ENCODE measurements around the gene SLC25A19.

SLC25A19 gene

GRCh38 chr17:75241502-75241901 lies 47.7 kb downstream of the SLC25A19 start:
- DNase-seq (ENCODE audit: low read depth, low spot score) = no peak

DNA sequence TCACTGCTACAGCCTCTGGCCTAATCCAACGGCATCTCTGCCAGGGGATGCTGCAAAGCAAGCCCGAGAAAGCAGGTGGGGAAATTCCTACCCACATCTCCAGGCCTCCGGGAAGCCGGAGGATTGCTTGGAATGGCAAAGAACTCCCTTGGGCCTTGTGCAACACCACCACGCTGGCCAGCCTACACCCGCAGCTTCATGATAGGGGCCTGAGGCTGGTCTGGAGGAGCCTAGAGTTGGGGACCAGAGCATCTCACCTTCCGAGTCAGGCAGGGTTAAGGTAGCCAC lies 48.1 kb downstream of the SLC25A19 start:
- no peak for DNase-seq (ENCODE audit: low read depth, low spot score)

- DNase-seq (ENCODE audit: low read depth, low spot score) = peak; percentile 89
Observed at GRCh38 chr17:75240394-75241142, 48.7 kb downstream of the SLC25A19 start.

- DNase-seq (ENCODE audit: low read depth, low spot score) = no peak
Observed at GRCh38 chr17:75239778-75240393, 49.3 kb downstream of the SLC25A19 start.

- no peak for DNase-seq (ENCODE audit: low read depth, low spot score)
Observed at GRCh38 chr17:75239214-75239613, 50.0 kb downstream of the SLC25A19 start.

GRCh38 chr17:75238684-75239191 lies 50.5 kb downstream of the SLC25A19 start:
- DNase-seq (ENCODE audit: low read depth, low spot score) = peak; percentile 74

GRCh38 chr17:75238020-75238580 lies 51.1 kb downstream of the SLC25A19 start:
- no peak for DNase-seq (ENCODE audit: low read depth, low spot score)

- no peak for DNase-seq (ENCODE audit: low read depth, low spot score)
Observed at GRCh38 chr17:75237100-75238014, 51.9 kb downstream of the SLC25A19 start.

DNA sequence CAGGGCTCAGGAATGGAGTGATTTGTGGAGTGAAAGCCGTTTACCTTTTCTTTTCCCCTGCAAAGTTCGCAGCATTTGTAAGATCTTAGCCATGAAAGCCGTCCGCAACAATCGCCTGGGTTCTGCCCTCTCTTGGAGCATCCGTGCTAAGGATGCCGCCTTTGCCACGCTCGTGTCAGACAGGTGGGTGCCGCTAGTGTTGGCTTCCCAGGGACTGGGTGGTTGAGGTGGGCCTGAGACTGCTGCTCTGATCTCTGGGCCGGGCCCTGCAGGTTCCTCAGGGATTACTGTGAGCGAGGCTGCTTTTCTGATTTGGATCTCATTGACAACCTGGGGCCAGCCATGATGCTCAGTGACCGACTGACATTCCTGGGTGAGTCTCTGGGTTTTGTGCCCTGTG lies 56.4 kb downstream of the SLC25A19 start:
- no peak for DNase-seq (ENCODE audit: low read depth, low spot score)

GRCh38 chr17:75231741-75232464 lies 57.3 kb downstream of the SLC25A19 start:
- no peak for DNase-seq (ENCODE audit: low read depth, low spot score)

DNA sequence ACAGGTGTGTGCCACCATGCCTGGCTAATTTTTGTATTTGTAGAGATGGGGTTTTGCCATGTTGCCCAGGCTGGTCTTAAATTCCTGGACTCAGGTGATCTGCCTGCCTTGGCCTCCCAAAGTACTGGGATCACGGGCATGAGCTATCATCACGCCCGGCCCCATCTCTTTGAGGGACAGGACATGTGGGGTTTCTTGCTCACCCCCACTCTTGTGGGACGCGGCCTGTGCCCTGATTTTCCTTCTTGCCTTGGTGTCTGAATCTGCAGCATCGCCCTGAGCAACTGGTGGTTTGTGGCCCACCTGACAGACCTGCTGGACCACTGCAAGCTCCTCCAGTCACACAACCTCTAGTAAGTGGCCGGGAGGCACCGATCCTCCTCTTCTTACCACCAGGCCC lies 58.2 kb downstream of the SLC25A19 start:
- no peak for DNase-seq (ENCODE audit: low read depth, low spot score)

DNA sequence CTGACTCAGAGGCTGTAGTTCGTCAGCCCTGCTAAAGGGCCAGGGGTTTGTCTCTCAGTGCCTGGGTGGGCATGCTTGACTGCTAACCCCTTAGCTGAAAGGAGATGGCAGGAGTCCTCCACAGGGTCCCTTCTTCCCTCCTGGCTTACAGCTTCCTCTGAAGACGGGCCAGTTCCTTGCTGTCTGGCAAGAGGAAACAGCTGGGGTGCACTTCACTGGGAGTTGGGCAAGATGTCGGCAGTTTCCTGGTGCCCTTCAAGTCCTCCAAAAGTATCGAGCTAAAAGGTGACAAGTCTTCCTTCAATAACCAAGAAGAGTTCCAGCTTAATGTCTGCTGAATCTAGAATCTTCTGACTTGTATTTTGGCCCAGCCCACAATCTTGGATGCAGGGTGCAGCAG lies 60.4 kb downstream of the SLC25A19 start:
- DNase-seq (ENCODE audit: low read depth, low spot score) = no peak

DNA sequence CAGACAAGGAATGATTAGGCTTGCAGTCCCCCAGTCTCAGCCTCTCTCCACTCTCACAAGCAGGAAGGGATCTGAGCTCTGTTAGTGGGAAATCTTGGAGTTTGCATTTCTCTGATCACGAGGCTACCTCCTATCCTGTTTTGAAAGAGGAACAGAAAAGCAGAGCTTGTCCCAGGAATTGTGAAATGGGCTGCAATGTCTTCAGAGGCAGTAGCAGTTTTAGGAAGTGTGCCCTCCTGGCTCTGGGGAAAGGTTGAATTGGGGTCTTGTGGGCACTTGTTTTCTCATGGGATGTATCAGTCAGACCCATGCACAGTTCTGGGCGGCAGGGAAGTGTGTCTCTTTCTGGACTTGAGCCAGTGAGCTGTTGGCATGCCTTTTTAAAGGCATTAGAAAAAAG lies 60.9 kb downstream of the SLC25A19 start:
- DNase-seq (ENCODE audit: low read depth, low spot score) = no peak

DNA sequence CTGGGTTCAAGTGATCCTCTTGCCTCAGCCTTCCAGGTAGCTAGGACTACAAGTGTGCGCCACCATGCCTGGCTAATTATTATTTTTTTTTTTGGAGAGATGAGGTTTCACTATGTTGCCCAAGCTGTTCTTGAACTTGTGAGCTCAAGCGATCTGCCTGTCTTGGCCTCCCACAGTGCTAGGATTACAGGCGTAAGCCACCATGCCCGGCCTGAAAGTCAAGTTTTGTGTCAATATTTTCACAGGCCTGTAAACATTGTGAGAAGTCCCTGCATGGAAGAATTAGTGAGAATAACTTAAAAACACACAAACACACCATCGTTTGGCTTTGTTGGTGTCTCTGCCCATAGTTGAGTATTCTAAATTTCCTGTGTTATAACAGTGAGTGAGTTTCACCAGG lies 61.5 kb downstream of the SLC25A19 start:
- no peak for DNase-seq (ENCODE audit: low read depth, low spot score)

- no peak for DNase-seq (ENCODE audit: low read depth, low spot score)
Observed at GRCh38 chr17:75225016-75225415, 64.2 kb downstream of the SLC25A19 start.
